SIG-M5 (cell line): ENCODE data around the gene BLTP1.

Experiments used
- DNase-seq: peaks from one replicate; lab custom pipeline; 2025; lab: John Stamatoyannopoulos, UW

The BLTP1 gene

GRCh38 chr4:122172266-122172665 lies 20.1 kb downstream of the BLTP1 start:
- DNase-seq, result no peak

- no peak for DNase-seq
These were observed 26.8 kb downstream of the BLTP1 start for GRCh38 chr4:122178961-122179360.

- no peak for DNase-seq
These were observed 43.6 kb downstream of the BLTP1 start for GRCh38 chr4:122195718-122196117.
